ENCODE results near the gene NOXO1. TPM values are rescaled to one million over a fixed set of nuclear protein-coding genes. Genes with fewer than 3 reads are reported as not detected.
A peak's percentile ranks its signal among the peaks of the same experiment; 100 is the strongest.

NOXO1 gene
- total RNA-seq, 1 experiment from 2014 or later, result 1.7 TPM

DNA sequence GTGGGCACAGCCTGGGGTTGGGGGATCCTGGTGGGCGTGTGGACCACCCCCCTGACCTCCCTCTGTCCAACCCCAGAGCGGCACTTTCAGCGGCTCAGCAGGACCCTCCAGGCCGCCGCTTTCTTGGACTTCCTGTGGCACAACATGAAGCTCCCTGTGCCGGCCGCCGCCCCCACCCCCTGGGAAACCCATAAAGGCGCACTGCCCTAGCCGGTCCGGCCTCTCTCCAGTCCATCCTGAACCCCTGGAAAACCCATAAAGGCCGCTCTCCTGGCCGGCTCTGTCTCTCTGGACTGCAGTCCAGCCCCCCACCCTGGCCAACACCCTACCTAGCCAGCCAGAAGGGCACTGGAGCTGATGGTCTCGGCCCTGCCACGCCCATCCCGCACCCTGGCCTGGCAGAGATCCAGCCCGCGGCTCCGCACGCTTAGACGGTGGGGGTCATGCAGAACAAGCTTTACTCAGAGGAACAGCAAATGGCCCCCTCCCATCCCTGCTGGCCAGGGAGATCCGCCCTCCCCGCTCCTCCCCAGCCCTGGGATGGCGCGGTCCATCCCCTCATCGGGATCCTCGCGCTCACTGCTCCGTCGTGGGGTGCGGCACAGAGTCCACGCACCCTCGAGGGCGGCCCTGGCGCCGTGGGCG is 2.7 kb downstream of the NOXO1 start:
- no peak overlapping the region for H2AK5ac ChIP-seq (ENCODE audit: insufficient read length, low read length)
- no CpG with 5 or more reads among the region's 37 CpGs for WGBS (ENCODE audit: extremely low coverage, insufficient read length, low lambda C conversion rate)
- no peak overlapping the region for H3K4ac ChIP-seq (ENCODE audit: low read depth, low read length)
- no peak overlapping the region for H2BK20ac ChIP-seq (ENCODE audit: low read depth, low read length, poor library complexity, severe bottlenecking)
- no peak overlapping the region for H2AFZ ChIP-seq (ENCODE audit: low read length)
- no peak overlapping the region for H3T11ph ChIP-seq (ENCODE audit: low read length)
- peaks cover 22% of the 10 kb centered on the region for H3K27me3 ChIP-seq (ENCODE audit: insufficient read depth, low read length)
- TF ChIP-seq, protein P1, sequence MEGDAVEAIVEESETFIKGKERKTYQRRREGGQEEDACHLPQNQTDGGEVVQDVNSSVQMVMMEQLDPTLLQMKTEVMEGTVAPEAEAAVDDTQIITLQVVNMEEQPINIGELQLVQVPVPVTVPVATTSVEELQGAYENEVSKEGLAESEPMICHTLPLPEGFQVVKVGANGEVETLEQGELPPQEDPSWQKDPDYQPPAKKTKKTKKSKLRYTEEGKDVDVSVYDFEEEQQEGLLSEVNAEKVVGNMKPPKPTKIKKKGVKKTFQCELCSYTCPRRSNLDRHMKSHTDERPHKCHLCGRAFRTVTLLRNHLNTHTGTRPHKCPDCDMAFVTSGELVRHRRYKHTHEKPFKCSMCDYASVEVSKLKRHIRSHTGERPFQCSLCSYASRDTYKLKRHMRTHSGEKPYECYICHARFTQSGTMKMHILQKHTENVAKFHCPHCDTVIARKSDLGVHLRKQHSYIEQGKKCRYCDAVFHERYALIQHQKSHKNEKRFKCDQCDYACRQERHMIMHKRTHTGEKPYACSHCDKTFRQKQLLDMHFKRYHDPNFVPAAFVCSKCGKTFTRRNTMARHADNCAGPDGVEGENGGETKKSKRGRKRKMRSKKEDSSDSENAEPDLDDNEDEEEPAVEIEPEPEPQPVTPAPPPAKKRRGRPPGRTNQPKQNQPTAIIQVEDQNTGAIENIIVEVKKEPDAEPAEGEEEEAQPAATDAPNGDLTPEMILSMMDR (conservative IDR thresholded peaks at IDR 0.05), result no peak
- H3K9me3 ChIP-seq (ENCODE audit: control insufficient read depth, low read depth, low read length), result no peaks in the 10 kb centered on the region
- peak overlapping the region; percentile 1 for H3K4me2 ChIP-seq (ENCODE audit: insufficient read depth, insufficient read length, low read length)
- H3K27me3 Mint-ChIP-seq (ENCODE audit: low read depth), result peaks cover 40% of the 10 kb centered on the region
- no peaks in the 10 kb centered on the region for H4K20me1 ChIP-seq (ENCODE audit: control insufficient read depth, insufficient read depth, insufficient read length)
- no peak overlapping the region for H4K8ac ChIP-seq (replicated peaks; ENCODE audit: insufficient read length, low read depth, low read length)
- peak; percentile 61 for DNase-seq
- H2BK12ac ChIP-seq (ENCODE audit: insufficient read length, low read depth, low read length), result no peak overlapping the region
- H3K18ac ChIP-seq (ENCODE audit: insufficient read length, low read depth, low read length), result no peak overlapping the region
- H3K27ac ChIP-seq (ENCODE audit: insufficient read length, low read depth, low read length), result no peak overlapping the region
- peak overlapping the region in 1 of 2 experiments; percentile 46; a peak in 1 of 5 replicates for H3K4me3 Mint-ChIP-seq
- H3K79me2 ChIP-seq (ENCODE audit: insufficient read depth, low read length), result no peaks in the 10 kb centered on the region
- H3K56ac ChIP-seq (ENCODE audit: insufficient read length, low read depth, low read length), result no peak overlapping the region
- no peak overlapping the region for H3K27ac Mint-ChIP-seq
- peaks cover 13 to 18% of the 10 kb centered on the region in 2 experiments for H3K4me1 Mint-ChIP-seq
- H3K4me1 ChIP-seq (ENCODE audit: insufficient read depth, low read length), result no peaks in the 10 kb centered on the region
- H3K36me3 Mint-ChIP-seq (ENCODE audit: insufficient read depth in 1 of 3, low read depth in 3 of 3), result peaks cover 10 to 27% (median 23%) of the 10 kb centered on the region in 3 experiments
- H2BK120ac ChIP-seq (ENCODE audit: low read depth, low read length, poor library complexity, severe bottlenecking), result no peak overlapping the region
- no peaks in the 10 kb centered on the region for H3K79me1 ChIP-seq (ENCODE audit: insufficient read depth, low read depth, low read length, poor library complexity, severe bottlenecking)
- H3K23me2 ChIP-seq (ENCODE audit: insufficient read length, low read depth, low read length, poor library complexity, severe bottlenecking), result peaks cover 15% of the 10 kb centered on the region
- H3K9ac ChIP-seq (ENCODE audit: extremely low read depth, insufficient read length, low read length), result no peak overlapping the region
- H2BK15ac ChIP-seq (ENCODE audit: low read depth, low read length), result no peak overlapping the region
- H3K9me3 Mint-ChIP-seq, result no peaks in the 10 kb centered on the region
- H4K91ac ChIP-seq (ENCODE audit: insufficient read length, low read depth, low read length), result no peak overlapping the region
- H3K14ac ChIP-seq (ENCODE audit: insufficient read depth, low read length), result no peak overlapping the region
- no peak overlapping the region for H2BK5ac ChIP-seq (ENCODE audit: insufficient read length, low read length)
- H3K23ac ChIP-seq (ENCODE audit: insufficient read length, low read depth, low read length), result no peak overlapping the region
- no peak overlapping the region for H4K5ac ChIP-seq (ENCODE audit: insufficient read length, low read depth, low read length)

Data from H9 (cell line).